Measurements from ENCODE around the gene SRSF4. TPM values are rescaled to one million over a fixed set of nuclear protein-coding genes. Genes with fewer than 3 reads are reported as not detected.

SRSF4 gene
- total RNA-seq, 1 donor: 27.9 TPM

- Histone ChIP-seq H3K27ac (ENCODE audit: low read depth, low read length) (no peak overlapping the region), H2AFZ (ENCODE audit: low read length) (no peak overlapping the region), H4K20me1 (ENCODE audit: insufficient read depth, low read length) (no peaks in the 10 kb centered on the region), H3K27me3 (ENCODE audit: insufficient read depth, low read length) (no peaks in the 10 kb centered on the region), H3K79me2 (ENCODE audit: insufficient read depth, low read length) (no peaks in the 10 kb centered on the region), H3K4me3 (ENCODE audit: insufficient read depth, low read length) (no peak overlapping the region), H3K4me2 (ENCODE audit: insufficient read depth, low read length) (no peak overlapping the region), H3K4me1 (ENCODE audit: insufficient read depth, low read length) (peaks cover 25% of the 10 kb centered on the region), H3K36me3 (ENCODE audit: insufficient read depth, low read length) (peaks cover 39% of the 10 kb centered on the region), H3K9me3 (ENCODE audit: low read depth, low read length) (no peaks in the 10 kb centered on the region)
- no peak for DNase-seq (ENCODE audit: insufficient read length, low spot score, missing footprints)
- TF ChIP-seq CTCF (IDR thresholded peaks at IDR 0.05; ENCODE audit: extremely low read depth, low read depth, low read length): no peak
Measured at GRCh38 chr1:29197993-29198392, 16.3 kb upstream of the SRSF4 start.

GRCh38 chr1:29197590-29197924 lies 15.9 kb upstream of the SRSF4 start:
- Histone ChIP-seq H2AFZ (ENCODE audit: low read length) (no peak overlapping the region), H3K27me3 (ENCODE audit: insufficient read depth, low read length) (no peaks in the 10 kb centered on the region), H3K79me2 (ENCODE audit: insufficient read depth, low read length) (no peaks in the 10 kb centered on the region), H4K20me1 (ENCODE audit: insufficient read depth, low read length) (no peaks in the 10 kb centered on the region), H3K9me3 (ENCODE audit: low read depth, low read length) (no peaks in the 10 kb centered on the region), H3K4me1 (ENCODE audit: insufficient read depth, low read length) (peaks cover 23% of the 10 kb centered on the region), H3K4me2 (ENCODE audit: insufficient read depth, low read length) (no peak overlapping the region), H3K36me3 (ENCODE audit: insufficient read depth, low read length) (peaks cover 39% of the 10 kb centered on the region), H3K27ac (ENCODE audit: low read depth, low read length) (peak overlapping the region; percentile 81), H3K4me3 (ENCODE audit: insufficient read depth, low read length) (no peak overlapping the region)
- DNase-seq (ENCODE audit: insufficient read length, low spot score, missing footprints): no peak
- TF ChIP-seq CTCF (IDR thresholded peaks at IDR 0.05; ENCODE audit: extremely low read depth, low read depth, low read length): peak; percentile 63

GRCh38 chr1:29196863-29197589 lies 15.3 kb upstream of the SRSF4 start:
- Histone ChIP-seq H3K79me2 (ENCODE audit: insufficient read depth, low read length) (no peaks in the 10 kb centered on the region), H3K36me3 (ENCODE audit: insufficient read depth, low read length) (peaks cover 35% of the 10 kb centered on the region), H2AFZ (ENCODE audit: low read length) (no peak overlapping the region), H4K20me1 (ENCODE audit: insufficient read depth, low read length) (no peaks in the 10 kb centered on the region), H3K4me3 (ENCODE audit: insufficient read depth, low read length) (no peak overlapping the region), H3K9me3 (ENCODE audit: low read depth, low read length) (no peaks in the 10 kb centered on the region), H3K4me1 (ENCODE audit: insufficient read depth, low read length) (peaks cover 18% of the 10 kb centered on the region), H3K4me2 (ENCODE audit: insufficient read depth, low read length) (peak overlapping the region; percentile 6), H3K27ac (ENCODE audit: low read depth, low read length) (peak overlapping the region; percentile 81), H3K27me3 (ENCODE audit: insufficient read depth, low read length) (no peaks in the 10 kb centered on the region)
- peak; percentile 94 for DNase-seq (ENCODE audit: insufficient read length, low spot score, missing footprints)
- TF ChIP-seq CTCF (IDR thresholded peaks at IDR 0.05; ENCODE audit: extremely low read depth, low read depth, low read length): no peak

- peak overlapping the region; percentile 81 for H3K27ac ChIP-seq (ENCODE audit: low read depth, low read length)
Measured at GRCh38 chr1:29195881-29196291, 14.2 kb upstream of the SRSF4 start.

More at GRCh38 chr1:29195881-29196291, 14.2 kb upstream of the SRSF4 start:
- Histone ChIP-seq H3K4me1 (ENCODE audit: insufficient read depth, low read length) (peaks cover 18% of the 10 kb centered on the region), H3K79me2 (ENCODE audit: insufficient read depth, low read length) (no peaks in the 10 kb centered on the region), H3K4me3 (ENCODE audit: insufficient read depth, low read length) (no peak overlapping the region), H2AFZ (ENCODE audit: low read length) (no peak overlapping the region), H3K27me3 (ENCODE audit: insufficient read depth, low read length) (no peaks in the 10 kb centered on the region), H4K20me1 (ENCODE audit: insufficient read depth, low read length) (no peaks in the 10 kb centered on the region), H3K9me3 (ENCODE audit: low read depth, low read length) (no peaks in the 10 kb centered on the region), H3K36me3 (ENCODE audit: insufficient read depth, low read length) (peaks cover 31% of the 10 kb centered on the region), H3K4me2 (ENCODE audit: insufficient read depth, low read length) (no peak overlapping the region)
- DNase-seq (ENCODE audit: insufficient read length, low spot score, missing footprints): no peak
- TF ChIP-seq CTCF (IDR thresholded peaks at IDR 0.05; ENCODE audit: extremely low read depth, low read depth, low read length): no peak

Data from osteoblast (primary cell).